Activated T-cell treated with anti-CD3 and anti-CD28 coated beads for 4 hours (primary cell): ENCODE measurements around the gene PRSS48.
"Not testable (repeated sequence)": the region's sequence is repeated elsewhere in the genome, so short reads cannot be mapped to it uniquely, and the experiment has no call there.

Experiments
- DNase-seq: peaks from one replicate; pipeline ENCODE4 v3.0.0-alpha.2; 2020

Gene PRSS48

DNA sequence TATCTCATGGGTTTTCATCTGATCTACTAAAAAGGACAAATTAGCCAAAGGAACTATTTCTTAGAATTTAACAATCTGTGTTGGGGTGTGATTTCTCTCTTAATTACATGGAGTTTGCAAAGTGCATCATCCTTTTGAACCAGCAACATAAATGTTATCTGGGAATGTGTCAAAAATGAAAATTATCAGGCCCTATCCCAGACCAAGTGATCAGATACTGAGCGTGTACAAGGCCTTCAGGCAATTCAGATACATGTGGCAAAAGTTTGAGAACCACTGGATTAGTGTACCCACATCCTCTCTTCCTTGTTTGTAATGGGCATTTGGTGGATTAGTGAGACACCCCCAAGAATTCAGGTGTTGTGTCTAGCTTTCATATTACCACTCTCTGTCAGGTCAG lies 44.6 kb downstream of the PRSS48 start:
- DNase-seq: no peak

DNA sequence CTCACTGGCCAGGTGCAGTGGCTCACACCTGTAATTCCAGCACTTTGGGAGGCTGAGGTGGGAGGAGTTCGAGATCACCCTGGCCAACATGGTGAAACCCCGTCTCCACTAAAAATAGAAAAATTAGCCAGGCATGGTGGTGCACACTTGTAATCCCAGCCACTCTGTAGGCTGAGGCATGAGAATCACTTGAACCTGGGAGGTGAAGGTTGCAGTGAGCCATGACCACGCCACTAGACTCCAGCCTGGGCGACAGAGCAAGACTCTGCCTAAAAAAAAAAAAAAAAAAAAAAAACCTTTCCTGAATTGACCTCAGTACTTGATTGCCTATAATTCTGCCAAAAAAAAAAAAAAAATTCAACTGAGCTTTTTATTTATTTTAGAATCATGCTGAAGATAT lies 45.2 kb downstream of the PRSS48 start:
- not testable (repeated sequence) for DNase-seq

DNA sequence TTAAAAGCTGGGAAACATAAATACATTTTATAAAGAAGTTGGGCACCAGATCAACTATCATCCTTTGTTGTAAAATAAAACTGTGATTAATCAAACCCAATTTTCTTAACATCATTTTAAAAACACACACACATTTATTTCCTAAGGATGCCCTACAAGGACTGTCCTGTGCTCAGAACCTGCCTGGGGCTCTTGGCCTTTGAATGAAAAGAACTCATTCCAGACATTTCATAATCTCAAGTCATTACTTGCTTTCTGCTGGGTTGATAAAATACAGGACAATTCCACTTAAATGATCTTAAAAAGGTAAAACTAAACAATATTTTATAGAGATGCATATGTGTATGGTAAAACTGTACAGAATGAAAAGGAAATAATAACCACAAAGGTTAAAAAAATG lies 45.6 kb downstream of the PRSS48 start:
- DNase-seq: no peak

DNA sequence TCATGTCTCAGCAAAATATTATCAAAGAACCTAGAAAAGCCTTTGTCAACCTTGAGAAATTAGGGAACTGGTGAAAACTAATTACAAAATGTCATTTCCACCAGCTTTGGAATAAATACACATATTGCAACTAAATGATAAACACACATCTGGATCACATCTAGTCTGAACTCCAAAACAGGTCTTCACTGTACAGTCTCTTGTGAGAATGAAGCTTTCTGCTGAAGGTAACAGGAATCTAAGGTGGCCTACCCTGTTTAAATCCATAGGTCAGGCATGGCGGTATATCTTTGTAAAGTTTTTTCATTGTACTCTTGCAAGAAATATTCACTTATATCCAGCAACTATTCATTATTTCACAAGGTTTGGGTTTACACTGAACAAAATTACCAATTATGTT lies 46.7 kb downstream of the PRSS48 start:
- DNase-seq: no peak

DNA sequence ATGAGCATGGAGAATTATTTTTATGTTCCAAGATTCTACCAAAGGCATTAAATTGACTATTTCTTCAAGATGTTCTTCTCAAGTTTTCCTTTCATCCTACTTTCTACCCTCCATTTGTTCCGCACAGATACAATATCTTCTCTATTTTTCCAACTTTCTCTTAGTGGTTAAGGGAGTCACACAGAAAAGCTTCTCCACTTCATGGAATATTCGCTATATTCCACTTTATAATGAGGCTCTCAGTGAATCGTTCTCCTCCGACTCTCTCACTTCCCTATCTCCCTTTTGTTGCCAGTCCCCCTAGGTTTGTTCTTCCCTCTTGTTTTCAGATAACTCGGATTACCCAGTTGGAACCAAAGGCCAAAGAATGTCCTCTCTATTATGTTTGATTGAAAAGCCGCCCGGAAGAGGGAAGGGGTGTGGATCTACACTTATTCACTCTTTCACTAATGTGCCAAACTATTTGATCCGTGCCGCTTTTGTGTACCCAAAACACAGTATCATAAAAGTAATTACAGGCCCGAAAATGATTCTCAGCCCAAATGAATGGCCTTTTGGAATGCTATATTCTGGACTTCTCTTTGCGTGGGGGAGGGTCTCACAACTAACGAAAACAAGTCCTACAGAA lies 47.3 kb downstream of the PRSS48 start:
- DNase-seq: no peak

DNA sequence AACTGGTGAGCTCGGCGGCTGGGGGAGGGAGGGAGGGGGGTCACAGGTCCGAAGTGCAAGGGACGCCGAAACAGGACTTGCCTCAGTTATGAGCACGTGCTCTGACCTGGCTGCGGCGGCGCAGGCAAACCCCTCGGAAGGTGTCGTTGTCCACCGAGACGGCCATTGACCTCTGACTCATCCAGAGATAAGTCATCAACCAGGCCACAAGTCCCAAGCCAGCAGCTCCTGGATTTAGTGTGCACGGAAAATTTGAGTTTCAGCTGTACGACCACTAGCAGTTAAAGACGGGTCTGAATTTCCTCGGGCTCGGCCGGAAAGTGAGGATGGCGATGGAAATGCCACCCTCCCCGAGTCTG lies 47.8 kb downstream of the PRSS48 start:
- DNase-seq: no peak

DNA sequence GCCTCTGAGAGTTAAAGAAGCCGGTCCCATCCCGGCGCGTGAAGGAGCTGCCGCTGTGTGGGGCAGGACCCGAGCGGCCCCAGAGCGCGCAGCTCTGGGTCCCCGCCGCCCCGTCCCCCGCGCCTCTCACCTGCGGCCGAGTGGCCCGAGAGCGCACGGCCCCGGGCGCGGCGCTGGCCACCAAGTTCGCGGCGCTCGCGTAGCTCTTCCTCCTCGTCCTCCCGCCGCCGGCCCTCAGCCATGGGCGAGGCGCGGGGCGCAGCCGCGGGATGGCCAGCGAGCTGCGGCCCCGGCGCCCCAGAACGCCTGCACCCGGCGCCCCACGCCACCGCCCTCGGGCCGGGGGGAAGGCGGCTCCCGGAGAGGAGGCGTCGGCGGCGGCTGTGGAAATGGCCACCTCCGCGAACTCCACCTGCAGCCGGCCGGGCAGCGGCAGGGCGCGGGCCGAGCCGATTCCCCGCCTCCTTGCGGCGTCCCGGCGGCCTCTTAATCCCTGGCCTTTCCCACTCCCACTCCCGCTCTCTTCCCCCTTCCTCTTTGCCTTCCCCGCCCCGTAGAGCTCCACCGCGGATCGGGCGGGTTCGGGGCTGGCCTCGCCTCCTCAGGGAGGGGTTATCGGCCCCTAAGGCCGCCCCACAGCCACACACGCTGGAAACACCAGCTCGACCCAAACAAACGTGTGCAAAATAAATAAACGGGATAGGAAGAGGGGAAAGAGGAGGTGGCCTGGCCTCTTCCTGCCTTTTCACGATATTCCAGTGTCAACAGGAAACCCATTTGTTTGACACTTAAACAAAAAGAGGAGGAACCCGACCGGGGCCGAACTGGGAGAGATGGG lies 48.4 kb downstream of the PRSS48 start, which contains the start of gene SH3D19:
Gene SH3D19 (minus strand): TSS at position 495 of the 838 bp plus-strand sequence. CDS start 253 bp downstream, at position 242.
- no peak for DNase-seq

DNA sequence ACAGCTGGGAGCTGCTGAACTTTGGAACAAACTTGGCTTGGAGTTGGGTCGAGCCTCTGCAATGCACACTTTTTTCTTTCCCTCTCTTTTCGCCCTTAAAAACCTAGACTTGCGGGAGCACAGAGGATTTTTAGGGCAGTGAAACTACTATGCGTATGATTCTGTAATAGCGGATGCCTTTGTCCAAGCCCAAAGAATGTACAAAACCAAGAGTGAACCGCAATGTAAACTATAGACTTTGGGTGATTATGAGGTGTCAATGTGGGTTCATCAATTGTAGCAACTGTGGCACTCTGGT lies 48.9 kb downstream of the PRSS48 start:
- no peak for DNase-seq

DNA sequence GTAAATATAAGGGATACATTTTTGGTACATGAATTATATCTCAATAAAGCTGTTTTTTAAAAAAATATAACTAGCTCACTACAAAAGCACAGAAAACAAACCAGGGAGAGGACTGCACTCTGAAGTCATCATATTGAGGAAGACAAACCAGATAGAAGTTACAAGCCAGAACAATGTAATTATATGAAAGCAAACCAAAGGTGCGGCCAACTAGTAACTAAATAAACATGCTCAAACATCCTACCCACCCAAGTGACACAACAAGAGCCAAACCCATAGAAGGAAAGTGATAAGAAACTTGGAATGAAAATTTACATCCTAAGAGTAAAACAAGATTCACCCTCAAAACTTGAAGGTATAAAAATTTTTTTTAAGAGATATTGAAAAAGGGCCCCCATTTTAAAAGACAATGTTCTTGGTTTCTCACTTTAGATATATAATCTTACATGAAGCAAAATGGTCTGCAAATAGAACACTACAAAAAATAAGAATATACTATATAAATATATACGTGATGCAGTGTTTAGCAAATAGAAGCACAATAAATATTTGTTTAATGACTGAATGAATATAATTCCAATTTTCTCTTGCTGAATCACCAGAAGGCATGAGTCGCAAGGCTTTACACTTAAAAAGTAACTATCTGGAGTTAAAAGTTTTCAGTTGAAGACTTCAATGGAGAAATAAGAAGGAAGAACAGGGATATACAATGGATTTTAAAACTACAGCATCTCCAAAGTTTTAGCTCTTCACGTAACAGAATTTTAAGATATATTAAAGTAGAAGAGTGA lies 52.5 kb downstream of the PRSS48 start:
- no peak for DNase-seq

DNA sequence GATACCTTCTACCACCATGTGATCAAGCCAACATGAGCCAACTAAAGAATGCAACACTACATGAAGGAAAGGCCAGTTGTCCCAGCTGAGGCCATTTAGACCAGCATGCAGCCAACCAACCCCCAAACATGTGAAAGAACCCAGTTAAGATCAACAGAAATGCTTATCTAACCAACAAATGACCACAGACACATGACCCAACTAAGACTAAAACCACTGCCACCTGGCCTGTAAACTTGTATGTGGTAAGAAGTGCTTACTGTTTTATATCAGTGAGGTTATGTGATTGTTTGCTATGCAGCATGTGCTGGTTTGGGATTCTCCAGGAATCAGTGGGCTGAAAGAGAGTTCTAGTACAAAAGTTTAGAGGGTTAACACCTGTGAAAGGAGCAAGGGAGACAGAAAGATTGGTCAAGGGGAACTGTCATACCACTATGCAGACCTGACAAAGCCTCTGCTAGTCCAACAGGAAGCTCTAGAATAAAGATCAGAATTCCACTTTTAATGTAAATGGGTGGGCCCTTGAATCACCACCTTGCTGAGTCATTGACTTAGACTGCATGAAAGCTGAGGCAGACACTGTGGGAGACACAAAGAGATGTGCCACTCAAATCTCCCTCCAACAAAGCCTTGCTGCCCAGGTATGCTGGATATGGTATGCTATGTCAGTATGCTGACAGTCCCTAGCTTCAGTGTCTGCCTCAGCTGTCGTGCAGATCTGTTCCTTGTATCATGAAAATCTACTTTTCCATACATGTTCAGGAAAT lies 54.5 kb downstream of the PRSS48 start:
- no peak for DNase-seq

DNA sequence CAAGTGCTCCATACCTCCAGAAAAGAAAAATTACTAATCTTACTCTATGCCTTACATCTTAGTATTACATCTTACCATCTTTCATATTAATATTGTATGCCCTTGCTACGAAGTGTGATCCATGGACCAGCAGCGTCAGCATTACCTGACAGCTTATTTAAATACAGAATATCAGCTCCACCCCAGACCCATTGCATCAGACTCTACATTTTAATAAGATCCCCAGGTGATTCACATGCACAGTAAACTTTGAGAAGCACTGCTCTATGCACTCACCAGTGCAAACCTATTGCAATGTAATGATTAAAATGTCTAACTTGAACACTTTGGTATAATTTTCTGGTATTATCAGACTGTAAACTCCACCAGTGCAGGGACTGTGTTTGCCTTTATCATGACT lies 62.5 kb downstream of the PRSS48 start:
- DNase-seq: no peak

DNA sequence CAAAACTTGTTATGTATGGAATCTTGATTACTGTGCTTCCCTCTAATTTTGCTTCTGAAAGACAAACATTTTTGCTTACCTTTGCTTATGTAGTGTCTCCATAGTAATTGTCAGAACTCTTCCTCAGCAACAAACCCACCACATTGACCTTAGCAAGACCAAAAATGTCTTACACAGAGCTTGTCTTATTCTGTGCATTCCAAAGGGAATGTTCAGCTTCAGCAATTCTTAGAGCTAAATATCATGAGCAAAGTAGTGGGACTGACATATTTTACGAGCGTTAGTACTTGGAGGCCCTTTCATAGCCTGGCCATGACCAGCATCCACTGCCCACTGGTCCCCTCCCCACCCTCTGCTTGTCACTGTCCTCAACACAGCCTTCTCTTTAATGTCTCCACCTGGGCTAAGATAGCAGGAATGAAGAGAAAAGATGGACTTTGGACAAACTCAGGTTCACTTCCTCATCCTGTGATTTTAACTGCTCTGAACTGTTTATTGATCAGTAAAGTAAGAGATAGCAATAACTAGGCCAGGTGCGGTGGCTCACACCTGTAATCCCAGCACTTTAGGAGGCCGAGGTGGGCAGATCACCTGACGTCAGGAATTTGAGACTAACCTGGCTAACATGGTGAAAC lies 63.9 kb downstream of the PRSS48 start:
- no peak for DNase-seq
